ENCODE results near the gene SCFD2.

The SCFD2 gene

DNA sequence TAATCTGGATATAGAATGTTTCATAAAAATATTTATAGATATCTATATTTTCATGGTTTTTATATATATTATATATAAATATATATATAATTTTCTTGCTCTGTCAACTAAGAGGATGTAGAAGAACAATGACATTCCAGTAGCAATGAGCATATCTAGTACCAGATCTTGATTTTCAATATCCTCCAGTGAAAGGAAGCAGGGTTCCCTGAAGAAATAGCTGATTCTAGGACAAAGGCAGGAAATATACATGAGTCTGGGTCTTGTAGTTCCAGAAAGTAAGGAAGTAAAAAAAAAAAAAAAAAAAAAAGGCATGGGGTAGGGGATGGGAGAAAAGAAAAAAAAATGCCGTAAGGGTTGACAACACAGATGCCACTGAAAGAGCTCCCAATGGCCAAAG is 262.4 kb downstream of the SCFD2 start:
- Histone ChIP-seq H3K9me3 (ENCODE audit: low read length) (no peaks in the 10 kb centered on the region), H3K9ac (ENCODE audit: low read length) (no peak overlapping the region)

DNA sequence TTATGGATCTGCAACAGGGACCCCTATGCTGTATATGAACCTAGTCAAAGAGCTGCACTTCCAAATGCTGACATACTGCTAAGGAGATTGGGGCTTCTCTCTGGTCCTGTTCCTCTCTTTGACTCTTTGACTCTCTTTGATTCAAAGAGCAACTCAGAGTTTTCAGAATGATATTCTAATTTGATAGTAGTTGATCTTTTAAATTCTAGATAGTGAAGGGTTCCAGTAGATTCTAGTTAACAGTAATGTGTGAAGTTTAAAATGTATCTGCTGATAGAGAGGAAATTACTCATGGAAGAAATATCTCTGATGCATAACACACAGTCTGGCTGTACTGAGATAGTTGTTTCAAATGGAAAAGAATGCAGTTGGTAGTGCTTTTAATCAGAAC is 264.7 kb downstream of the SCFD2 start:
- Histone ChIP-seq H3F3A (ENCODE audit: insufficient read depth, low read length) (no peaks in the 10 kb centered on the region), H3K4me1 (ENCODE audit: insufficient read depth, low read length, severe bottlenecking) (no peaks in the 10 kb centered on the region), H3K27me3 (ENCODE audit: insufficient read depth, low read length) (no peaks in the 10 kb centered on the region), H3K4me3 (ENCODE audit: low read depth, low read length, poor library complexity, severe bottlenecking) (no peak overlapping the region), H3K36me3 (ENCODE audit: insufficient read depth, low read length) (no peaks in the 10 kb centered on the region), H3K9me3 (ENCODE audit: low read length) (no peaks in the 10 kb centered on the region), H2AFZ (ENCODE audit: low read length) (no peak overlapping the region), H3K9me2 (ENCODE audit: low read depth, low read length) (no peaks in the 10 kb centered on the region), H3K4me2 (ENCODE audit: low read length) (no peak overlapping the region), H3K9ac (ENCODE audit: low read length) (no peak overlapping the region), H4K20me1 (ENCODE audit: insufficient read depth, low read length) (no peaks in the 10 kb centered on the region), H3K27ac (ENCODE audit: low read depth, low read length, poor library complexity, severe bottlenecking) (no peak overlapping the region), H3K79me2 (ENCODE audit: insufficient read depth, low read length) (no peaks in the 10 kb centered on the region)
- TF ChIP-seq EZH2 (IDR thresholded peaks at IDR 0.05; ENCODE audit: borderline replicate concordance, low read length): no peak
- TF ChIP-seq, protein P1, sequence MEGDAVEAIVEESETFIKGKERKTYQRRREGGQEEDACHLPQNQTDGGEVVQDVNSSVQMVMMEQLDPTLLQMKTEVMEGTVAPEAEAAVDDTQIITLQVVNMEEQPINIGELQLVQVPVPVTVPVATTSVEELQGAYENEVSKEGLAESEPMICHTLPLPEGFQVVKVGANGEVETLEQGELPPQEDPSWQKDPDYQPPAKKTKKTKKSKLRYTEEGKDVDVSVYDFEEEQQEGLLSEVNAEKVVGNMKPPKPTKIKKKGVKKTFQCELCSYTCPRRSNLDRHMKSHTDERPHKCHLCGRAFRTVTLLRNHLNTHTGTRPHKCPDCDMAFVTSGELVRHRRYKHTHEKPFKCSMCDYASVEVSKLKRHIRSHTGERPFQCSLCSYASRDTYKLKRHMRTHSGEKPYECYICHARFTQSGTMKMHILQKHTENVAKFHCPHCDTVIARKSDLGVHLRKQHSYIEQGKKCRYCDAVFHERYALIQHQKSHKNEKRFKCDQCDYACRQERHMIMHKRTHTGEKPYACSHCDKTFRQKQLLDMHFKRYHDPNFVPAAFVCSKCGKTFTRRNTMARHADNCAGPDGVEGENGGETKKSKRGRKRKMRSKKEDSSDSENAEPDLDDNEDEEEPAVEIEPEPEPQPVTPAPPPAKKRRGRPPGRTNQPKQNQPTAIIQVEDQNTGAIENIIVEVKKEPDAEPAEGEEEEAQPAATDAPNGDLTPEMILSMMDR (IDR thresholded peaks at IDR 0.05; ENCODE audit: low read length): no peak

More for the DNA sequence above, 262.4 kb downstream of the SCFD2 start:
- no peak overlapping the region for H3K4me2 ChIP-seq (ENCODE audit: low read length)
- no peaks in the 10 kb centered on the region for H3K36me3 ChIP-seq (ENCODE audit: insufficient read depth, low read length)
- H3K4me1 ChIP-seq (ENCODE audit: insufficient read depth, low read length, severe bottlenecking): no peaks in the 10 kb centered on the region
- no peak overlapping the region for H2AFZ ChIP-seq (ENCODE audit: low read length)
- H3K27ac ChIP-seq (ENCODE audit: low read depth, low read length, poor library complexity, severe bottlenecking): no peak overlapping the region
- no peaks in the 10 kb centered on the region for H3K27me3 ChIP-seq (ENCODE audit: insufficient read depth, low read length)
- no peak overlapping the region for H3K4me3 ChIP-seq (ENCODE audit: low read depth, low read length, poor library complexity, severe bottlenecking)
- H4K20me1 ChIP-seq (ENCODE audit: insufficient read depth, low read length): no peaks in the 10 kb centered on the region
- no peaks in the 10 kb centered on the region for H3K9me2 ChIP-seq (ENCODE audit: low read depth, low read length)
- TF ChIP-seq EZH2 (IDR thresholded peaks at IDR 0.05; ENCODE audit: borderline replicate concordance, low read length): no peak
- TF ChIP-seq, protein P1 (IDR thresholded peaks at IDR 0.05; ENCODE audit: low read length): no peak
- no peaks in the 10 kb centered on the region for H3F3A ChIP-seq (ENCODE audit: insufficient read depth, low read length)
- no peaks in the 10 kb centered on the region for H3K79me2 ChIP-seq (ENCODE audit: insufficient read depth, low read length)

DNA sequence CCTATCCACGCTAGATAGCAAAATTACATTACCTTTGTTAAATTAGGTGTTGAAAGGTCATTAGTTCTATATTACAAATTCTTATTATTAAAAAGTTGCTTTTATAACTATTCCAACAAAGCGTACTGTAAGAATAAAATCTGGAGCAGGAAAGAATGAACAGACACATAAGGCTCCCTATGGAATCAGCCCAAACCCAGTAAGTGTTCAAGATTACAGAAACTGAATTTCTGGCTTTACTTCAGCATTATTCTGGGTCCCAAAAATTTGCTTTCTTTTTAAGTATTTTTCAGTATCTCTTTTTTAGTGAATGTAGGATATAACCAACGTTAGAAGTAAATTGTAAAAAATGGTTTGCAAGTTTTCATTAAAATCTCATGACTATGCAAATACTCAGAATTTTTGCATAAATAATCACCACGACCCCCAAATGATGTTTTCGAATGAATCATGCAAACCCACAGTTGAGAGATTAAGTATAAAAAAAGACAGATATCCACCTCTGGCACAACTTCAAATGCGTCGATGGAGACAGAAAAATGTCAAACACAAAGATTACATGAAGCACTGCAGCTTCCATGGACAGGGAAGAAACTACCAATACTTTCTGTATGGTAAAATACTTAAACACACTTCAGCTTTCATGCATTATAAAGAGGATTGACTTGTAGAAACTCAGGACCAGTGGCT is 265.2 kb downstream of the SCFD2 start:
- H3K79me2 ChIP-seq (ENCODE audit: insufficient read depth, low read length): no peaks in the 10 kb centered on the region
- no peak overlapping the region for H3K4me2 ChIP-seq (ENCODE audit: low read length)
- no peak overlapping the region for H3K9ac ChIP-seq (ENCODE audit: low read length)
- TF ChIP-seq, protein P1 (IDR thresholded peaks at IDR 0.05; ENCODE audit: low read length): no peak
- no peak for TF ChIP-seq EZH2 (IDR thresholded peaks at IDR 0.05; ENCODE audit: borderline replicate concordance, low read length)
- no peaks in the 10 kb centered on the region for H3K9me3 ChIP-seq (ENCODE audit: low read length)
- no peaks in the 10 kb centered on the region for H3K27me3 ChIP-seq (ENCODE audit: insufficient read depth, low read length)
- no peak overlapping the region for H2AFZ ChIP-seq (ENCODE audit: low read length)
- no peak overlapping the region for H3K27ac ChIP-seq (ENCODE audit: low read depth, low read length, poor library complexity, severe bottlenecking)
- H3K9me2 ChIP-seq (ENCODE audit: low read depth, low read length): no peaks in the 10 kb centered on the region
- H3K4me3 ChIP-seq (ENCODE audit: low read depth, low read length, poor library complexity, severe bottlenecking): no peak overlapping the region
- H3F3A ChIP-seq (ENCODE audit: insufficient read depth, low read length): no peaks in the 10 kb centered on the region
- no peaks in the 10 kb centered on the region for H3K36me3 ChIP-seq (ENCODE audit: insufficient read depth, low read length)
- no peaks in the 10 kb centered on the region for H4K20me1 ChIP-seq (ENCODE audit: insufficient read depth, low read length)
- no peaks in the 10 kb centered on the region for H3K4me1 ChIP-seq (ENCODE audit: insufficient read depth, low read length, severe bottlenecking)
